Activated CD4-positive, CD25-positive, alpha-beta regulatory T cell (primary cell): ENCODE data around the gene USP10.

Experiments used
- DNase-seq, 4 experiments: peaks; one replicate each; lab custom pipeline; 2025; lab: John Stamatoyannopoulos, UW

USP10 gene

GRCh38 chr16:84699712-84700445 lies at the start of gene USP10:
USP10 (plus strand) TSS chr16:84700000; CDS start chr16:84700091, 91 bp downstream.
- peak; percentile 58 to 77 (median 72) for DNase-seq

GRCh38 chr16:84650062-84650991 lies 49.5 kb upstream of the USP10 start:
- DNase-seq: no peak

GRCh38 chr16:84652566-84652965 lies 47.2 kb upstream of the USP10 start:
- no peak for DNase-seq

- DNase-seq: no peak
Observed at GRCh38 chr16:84654238-84654637, 45.6 kb upstream of the USP10 start.

- DNase-seq: no peak
Observed at GRCh38 chr16:84654998-84655397, 44.8 kb upstream of the USP10 start.

GRCh38 chr16:84656649-84657048 lies 43.2 kb upstream of the USP10 start:
- DNase-seq: no peak

GRCh38 chr16:84657229-84657837 lies 42.5 kb upstream of the USP10 start:
- no peak for DNase-seq

- no peak for DNase-seq
Observed at GRCh38 chr16:84658690-84659089, 41.1 kb upstream of the USP10 start.

GRCh38 chr16:84659656-84660300 lies 40.0 kb upstream of the USP10 start:
- DNase-seq: no peak

GRCh38 chr16:84660973-84661372 lies 38.8 kb upstream of the USP10 start:
- no peak for DNase-seq

- DNase-seq: no peak
Observed at GRCh38 chr16:84661418-84662060, 38.3 kb upstream of the USP10 start.

- DNase-seq: no peak
Observed at GRCh38 chr16:84662471-84662870, 37.3 kb upstream of the USP10 start.

GRCh38 chr16:84663433-84664101 lies 36.2 kb upstream of the USP10 start:
- no peak for DNase-seq

- no peak for DNase-seq
Observed at GRCh38 chr16:84665359-84665758, 34.4 kb upstream of the USP10 start.

- no peak for DNase-seq
Observed at GRCh38 chr16:84665843-84666242, 34.0 kb upstream of the USP10 start.

- no peak for DNase-seq
Observed at GRCh38 chr16:84667600-84668309, 32.0 kb upstream of the USP10 start.

GRCh38 chr16:84670063-84670462 lies 29.7 kb upstream of the USP10 start:
- DNase-seq: no peak

GRCh38 chr16:84672276-84673202 lies 27.3 kb upstream of the USP10 start:
- peak; percentile 65 to 78 (median 72) for DNase-seq

GRCh38 chr16:84673203-84673535 lies 26.6 kb upstream of the USP10 start:
- no peak for DNase-seq
